Kidney (tissue), 14 donors: ENCODE data around the gene IDH3A. TPM values are rescaled to one million over a fixed set of nuclear protein-coding genes. Genes with fewer than 3 reads are reported as not detected.

ENCODE experiments used
- DNase-seq, 5 donors: peaks; one replicate each; pipeline ENCODE4 v3.0.0-alpha.2; 2013 to 2020
- FAIRE-seq: peaks from 2 replicates; lab custom pipeline; 2012; peaks lifted over from hg19 to GRCh38; lab: Jason Lieb, UNC
- H3K27ac ChIP-seq, 2 donors: one replicate each; pipeline ENCODE4 v1.7.0; 2013; ENCODE audit warnings: low read depth in 2 of 2, low read length in 2 of 2, inconsistent platforms in 1 of 2
- H3K27me3 ChIP-seq: one replicate; pipeline ENCODE4 v1.7.1; 2013; ENCODE audit warnings: low read length, inconsistent platforms; ENCODE audit not compliant: control insufficient read depth, insufficient read depth
- H3K36me3 ChIP-seq, 3 donors: one replicate each; pipeline versions ENCODE4 v1.7.0 to v1.7.1; 2013; ENCODE audit warnings: low read length in 3 of 3, control low read depth in 1 of 3, inconsistent platforms in 1 of 3; ENCODE audit not compliant: insufficient read depth in 3 of 3, control insufficient read depth in 2 of 3
- H3K4me1 ChIP-seq, 3 donors: one replicate each; pipeline versions ENCODE4 v1.7.0 to v1.7.1; 2013; ENCODE audit warnings: low read length in 3 of 3, inconsistent platforms in 1 of 3, low read depth in 1 of 3; ENCODE audit not compliant: control insufficient read depth in 2 of 3, insufficient read depth in 2 of 3
- H3K4me3 ChIP-seq, 3 donors: one replicate each; pipeline versions ENCODE4 v1.7.0 to v1.8.1; 2013; ENCODE audit warnings: low read length in 3 of 3, control low read depth in 1 of 3, inconsistent platforms in 1 of 3
- H3K9ac ChIP-seq, 3 donors: one replicate each; pipeline versions ENCODE4 v1.7.0 to v1.7.1; 2013; ENCODE audit warnings: low read length in 3 of 3, control low read depth in 1 of 3, inconsistent platforms in 1 of 3
- H3K9me3 ChIP-seq, 3 donors: one replicate each; pipeline versions ENCODE4 v1.7.0 to v1.7.1; 2013; ENCODE audit warnings: low read length in 3 of 3, control low read depth in 1 of 3, inconsistent platforms in 1 of 3; ENCODE audit not compliant: control insufficient read depth in 2 of 3, insufficient read depth in 1 of 3
- CTCF ChIP-seq: IDR thresholded peaks from 3 replicates; pipeline ENCODE4 v1.5.1; 2012; ENCODE audit warnings: mild to moderate bottlenecking, moderate library complexity, borderline replicate concordance; ENCODE audit not compliant: insufficient read depth; ENCODE audit errors: extremely low read depth
- intact Hi-C: fragments of 100-400 bp; cut with DNase I; formaldehyde crosslinking; loops from one replicate; pipeline ENCODE4 v1.11.1; 2022
- polyA plus RNA-seq: library from polyadenylated mRNA; stranded (reverse); fragments of 350-450 nt; fragmentation: Illumina TruSeq; extraction: RNeasy Lipid Tissue Mini Kit (QIAGEN cat#74804); gene quantifications from one replicate; pipeline ENCODE4 v1.2.3, GENCODE V29; 2014; ENCODE audit warnings: low read depth, low replicate concordance; ENCODE audit not compliant: insufficient read depth
- total RNA-seq: library from RNA; stranded (reverse); fragmentation: NEBNext Ultra II Directional; extraction: Animal tissue kit (Norgen Biotek cat#: 25700); gene quantifications from one replicate; pipeline ENCODE4 v1.2.1, GENCODE V29; 2021
- donor health status: control.
- donor health status: control.
- donor health status: control.
- donor health status: control.
- donor health status: control.
- donor health status: DM: yes; HTN: yes; CAD: no.
- donor health status: Normal renal cell carcinoma (clear cell type).

The IDH3A gene
- total and polyA plus RNA-seq, 2 donors from 2014 or later: 67.5 to 97.2 TPM

GRCh38 chr15:78171864-78172472 is 22.8 kb downstream of the IDH3A start:
- H3K9ac ChIP-seq: no peak overlapping the region
- no peak overlapping the region for H3K27ac ChIP-seq
- FAIRE-seq (no peak), DNase-seq (no peak)
- intact Hi-C loops: loop anchor here (10.0 kb wide), 1 partner anchor 73 kb away; no protein-coding TSS in a partner anchor
- no peak overlapping the region for H3K4me3 ChIP-seq
- no peaks in the 10 kb centered on the region for H3K4me1 ChIP-seq
- no peaks in the 10 kb centered on the region for H3K27me3 ChIP-seq
- no peaks in the 10 kb centered on the region for H3K9me3 ChIP-seq
- TF ChIP-seq CTCF: no peak
- H3K36me3 ChIP-seq: peaks cover 0 to 30% (median 25%) of the 10 kb centered on the region in 3 donors

GRCh38 chr15:78174401-78174800 is 25.2 kb downstream of the IDH3A start:
- no peak for DNase-seq
- no peak overlapping the region for H3K4me3 ChIP-seq
- H3K27me3 ChIP-seq: no peaks in the 10 kb centered on the region
- peaks cover 0 to 21% (median 12%) of the 10 kb centered on the region in 3 donors for H3K36me3 ChIP-seq
- no peak overlapping the region for H3K27ac ChIP-seq
- H3K9me3 ChIP-seq: no peaks in the 10 kb centered on the region
- no peak for FAIRE-seq
- intact Hi-C loops: loop anchor here (10.0 kb wide), 1 partner anchor 70 kb away; no protein-coding TSS in a partner anchor
- no peak overlapping the region for H3K9ac ChIP-seq
- H3K4me1 ChIP-seq: no peaks in the 10 kb centered on the region
- no peak for TF ChIP-seq CTCF

- Histone ChIP-seq H3K36me3 (peaks cover 0 to 13% (median 6%) of the 10 kb centered on the region in 3 donors), H3K4me1 (no peaks in the 10 kb centered on the region), H3K27ac (no peak overlapping the region), H3K9ac (no peak overlapping the region), H3K27me3 (no peaks in the 10 kb centered on the region), H3K9me3 (no peaks in the 10 kb centered on the region), H3K4me3 (no peak overlapping the region)
- intact Hi-C loops: loop anchor here (10.0 kb wide), 1 partner anchor 69 kb away; no protein-coding TSS in a partner anchor
- no peak for DNase-seq
- FAIRE-seq: no peak
- no peak for TF ChIP-seq CTCF
These were observed 26.2 kb downstream of the IDH3A start for GRCh38 chr15:78175330-78175729.
